Stimulated activated CD8-positive, alpha-beta memory T cell treated with anti-CD3 and anti-CD28 coated beads, Interleukin-4, amount 100 ng/mL, for 4 hours (primary cell): Measurements from ENCODE around the gene HMBS.
"Not testable (repeated sequence)": the region's sequence is repeated elsewhere in the genome, so short reads cannot be mapped to it uniquely, and the experiment has no call there.

Experiments
- DNase-seq, 2 donors: peaks; one replicate each; pipeline ENCODE4 v3.0.0-alpha.2; 2020; ENCODE audit warnings: low read depth in 2 of 2, low spot score in 1 of 2

Gene HMBS

GRCh38 chr11:119118227-119118626 is 33.5 kb downstream of the HMBS start:
- no peak for DNase-seq

GRCh38 chr11:119118946-119119345 is 34.3 kb downstream of the HMBS start:
- DNase-seq = no peak

GRCh38 chr11:119120639-119121007 is 35.9 kb downstream of the HMBS start:
- DNase-seq = no peak

DNA sequence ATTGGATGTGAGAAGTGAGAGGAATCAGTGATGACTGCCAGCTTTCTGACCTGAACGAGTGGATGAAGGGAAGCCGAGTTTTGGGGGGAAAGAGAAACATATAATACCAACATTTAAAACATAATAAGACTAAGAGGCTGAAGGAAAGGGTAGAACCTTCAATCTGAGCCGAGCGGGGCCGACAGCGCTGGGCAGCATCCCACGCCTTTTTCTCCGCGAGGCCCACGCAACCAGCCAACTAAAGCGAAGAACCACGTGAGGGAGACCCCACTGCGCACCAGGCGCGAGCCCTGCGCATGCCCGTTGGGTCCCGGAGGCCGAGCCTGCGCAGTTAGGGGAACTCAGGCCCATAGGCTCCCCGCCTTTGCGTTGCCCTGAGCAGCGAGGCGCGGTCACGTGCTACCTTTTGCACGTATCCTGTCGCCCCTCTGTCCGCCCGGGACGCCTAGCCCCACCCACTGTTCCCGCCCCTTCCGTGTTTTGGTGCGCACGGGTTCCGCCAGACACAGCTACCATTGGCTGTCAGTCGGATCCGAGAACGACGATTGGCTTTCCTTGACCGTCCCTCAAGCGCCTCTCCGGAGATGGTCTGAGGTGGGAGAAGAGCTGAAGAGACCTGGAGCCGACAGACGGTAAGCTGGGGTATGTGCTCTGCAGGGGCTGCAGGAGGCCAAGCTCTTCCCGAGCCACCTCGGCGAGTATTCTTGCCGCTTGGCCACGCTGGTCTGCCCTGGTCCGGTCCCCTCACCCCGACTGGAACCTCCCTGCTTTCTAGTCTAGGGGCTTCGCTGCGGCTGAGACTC is 36.5 kb downstream of the HMBS start, which contains the start of gene HINFP:
Gene HINFP, plus strand, starts transcription at position 573 of the 803 bp plus-strand sequence. CDS start 5,365 bp downstream, outside the sequence.
- peak; percentile 100 for DNase-seq

- DNase-seq = no peak
Observed at GRCh38 chr11:119121811-119122124, 37.1 kb downstream of the HMBS start.

- DNase-seq = no peak
Observed at GRCh38 chr11:119125821-119126220, 41.1 kb downstream of the HMBS start.

DNA sequence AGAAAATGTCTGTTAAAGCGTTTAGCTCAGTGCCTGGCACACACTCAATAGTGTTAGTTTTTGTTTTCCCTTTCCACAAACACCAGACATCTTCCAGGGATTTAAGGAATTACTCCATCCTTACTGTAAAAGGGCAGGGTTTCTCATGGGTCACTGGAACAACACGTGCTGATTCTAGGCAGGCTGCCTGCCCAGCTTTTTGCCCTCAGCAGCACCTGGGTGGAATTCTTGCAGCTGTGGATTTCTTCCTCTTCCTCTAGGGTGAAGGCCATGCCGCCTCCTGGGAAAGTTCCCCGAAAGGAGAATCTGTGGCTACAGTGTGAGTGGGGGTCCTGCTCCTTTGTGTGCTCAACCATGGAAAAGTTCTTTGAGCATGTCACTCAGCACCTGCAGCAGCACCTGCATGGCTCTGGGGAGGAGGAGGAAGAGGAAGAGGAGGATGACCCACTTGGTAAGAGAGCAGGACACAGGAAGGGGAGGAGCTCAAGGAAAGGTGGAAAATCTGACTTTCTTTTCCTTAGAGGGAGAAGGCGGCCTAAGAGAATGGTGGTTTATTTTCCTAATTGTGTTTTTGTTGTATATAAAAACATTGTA is 42.1 kb downstream of the HMBS start:
- DNase-seq = no peak

DNA sequence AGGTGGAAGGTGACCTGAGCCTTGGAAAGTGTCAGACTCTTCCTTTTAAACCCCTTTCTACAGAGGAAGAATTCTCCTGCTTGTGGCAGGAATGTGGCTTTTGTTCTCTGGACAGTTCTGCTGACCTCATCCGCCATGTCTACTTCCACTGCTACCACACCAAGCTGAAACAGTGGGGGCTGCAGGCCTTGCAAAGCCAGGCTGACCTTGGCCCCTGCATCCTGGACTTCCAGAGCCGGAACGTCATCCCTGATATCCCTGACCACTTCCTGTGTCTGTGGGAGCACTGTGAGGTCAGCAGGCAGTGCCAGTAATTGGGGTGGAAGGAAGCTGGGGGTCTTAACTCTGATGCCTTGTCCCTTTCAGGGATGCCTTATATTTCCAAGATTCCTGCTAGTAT is 46.0 kb downstream of the HMBS start:
- DNase-seq = no peak

DNA sequence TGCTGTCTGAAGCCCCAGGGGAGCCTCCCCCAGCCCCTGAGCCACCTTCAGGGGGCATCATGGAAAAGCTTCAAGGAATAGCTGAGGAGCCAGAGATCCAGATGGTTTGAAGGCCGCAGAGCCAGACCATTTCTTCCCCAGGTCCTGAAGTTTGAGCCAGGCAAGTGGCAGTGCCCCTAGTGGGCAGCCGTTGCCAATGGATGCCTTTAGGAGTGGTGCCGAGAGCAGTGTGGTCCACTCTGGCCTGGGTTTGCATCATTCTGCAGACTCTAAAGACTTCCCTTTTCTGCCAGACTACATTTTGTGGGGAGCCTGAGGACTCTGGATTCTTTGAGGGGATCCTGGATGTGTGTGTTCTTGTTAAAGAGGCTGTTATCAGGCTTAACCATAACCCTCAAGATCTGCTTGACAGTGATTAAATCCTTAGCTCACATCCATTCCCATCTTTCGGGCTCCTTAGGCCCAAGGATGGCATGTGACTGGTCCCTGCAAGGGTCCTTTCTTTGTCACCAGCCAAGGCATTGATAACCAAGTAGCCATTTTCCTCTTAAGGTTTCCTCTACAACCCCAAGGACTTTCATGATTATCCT is 49.8 kb downstream of the HMBS start:
- DNase-seq = no peak

DNA sequence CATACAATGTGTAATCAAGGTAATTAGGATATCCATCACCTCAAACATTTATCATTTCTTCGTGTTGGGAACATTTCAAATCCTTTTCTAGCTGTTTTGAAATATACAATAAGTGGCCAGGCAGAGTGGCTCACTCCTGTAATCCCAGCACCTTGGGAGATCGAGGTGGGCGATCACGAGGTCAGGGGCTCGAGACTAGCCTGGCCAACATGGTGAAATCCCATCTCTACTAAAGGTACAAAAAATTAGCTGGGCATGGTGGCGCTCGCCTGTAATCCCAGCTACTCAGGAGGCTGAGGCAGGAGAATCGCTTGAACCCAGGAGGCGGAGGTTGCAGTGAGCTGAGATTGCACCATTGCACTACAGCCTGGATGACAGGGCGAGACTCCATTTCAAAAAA is 54.6 kb downstream of the HMBS start:
- DNase-seq = not testable (repeated sequence)
